Measurements from ENCODE around the gene IL12RB1. TPM values are rescaled to one million over a fixed set of nuclear protein-coding genes. Genes with fewer than 3 reads are reported as not detected.
A peak's percentile ranks its signal among the peaks of the same experiment; 100 is the strongest.

The IL12RB1 gene
- total RNA-seq, 1 donor = 0.72 TPM

DNA sequence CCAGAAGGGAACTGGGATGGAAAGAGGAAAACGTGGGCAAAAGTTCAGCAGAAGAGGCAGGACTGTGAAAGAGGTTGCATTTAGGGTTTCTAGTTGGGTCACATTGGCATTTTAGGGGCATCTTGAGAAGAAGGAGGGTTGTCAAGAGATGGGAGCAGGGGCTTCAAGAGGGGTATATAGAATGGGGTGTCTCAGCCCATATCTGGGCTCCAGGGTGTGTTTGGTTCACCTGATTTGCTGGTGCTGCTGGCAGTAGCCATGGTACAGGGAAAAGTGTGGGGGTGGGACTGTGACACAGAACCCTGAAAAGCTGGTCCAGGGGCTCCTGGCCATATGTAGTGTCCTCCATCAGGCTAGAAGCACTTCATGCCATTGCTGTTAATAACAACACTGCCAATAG, 33.4 kb upstream of the IL12RB1 start:
- TF ChIP-seq CTCF (IDR thresholded peaks at IDR 0.05; ENCODE audit: extremely low read depth, low read depth, low read length) = no peak
- Histone ChIP-seq H3K36me3 (ENCODE audit: insufficient read depth, low read length) (peaks cover 2% of the 10 kb centered on the region), H3K9me3 (ENCODE audit: low read depth, low read length) (no peaks in the 10 kb centered on the region), H3K27ac (ENCODE audit: low read depth, low read length) (no peak overlapping the region), H3K27me3 (ENCODE audit: insufficient read depth, low read length) (no peaks in the 10 kb centered on the region), H2AFZ (ENCODE audit: low read length) (no peak overlapping the region), H3K4me3 (ENCODE audit: insufficient read depth, low read length) (no peak overlapping the region), H4K20me1 (ENCODE audit: insufficient read depth, low read length) (peaks cover 21% of the 10 kb centered on the region), H3K4me1 (ENCODE audit: insufficient read depth, low read length) (peaks cover 17% of the 10 kb centered on the region), H3K79me2 (ENCODE audit: insufficient read depth, low read length) (no peaks in the 10 kb centered on the region), H3K4me2 (ENCODE audit: insufficient read depth, low read length) (no peak overlapping the region)
- DNase-seq (ENCODE audit: insufficient read length, low spot score, missing footprints) = peak; percentile 81

- peaks cover 17% of the 10 kb centered on the region for H3K4me1 ChIP-seq (ENCODE audit: insufficient read depth, low read length)
- no peak overlapping the region for H3K4me2 ChIP-seq (ENCODE audit: insufficient read depth, low read length)
- H3K36me3 ChIP-seq (ENCODE audit: insufficient read depth, low read length) = peaks cover 2% of the 10 kb centered on the region
- H3K27ac ChIP-seq (ENCODE audit: low read depth, low read length) = no peak overlapping the region
- H4K20me1 ChIP-seq (ENCODE audit: insufficient read depth, low read length) = peaks cover 22% of the 10 kb centered on the region
- no peaks in the 10 kb centered on the region for H3K9me3 ChIP-seq (ENCODE audit: low read depth, low read length)
- H3K27me3 ChIP-seq (ENCODE audit: insufficient read depth, low read length) = no peaks in the 10 kb centered on the region
- no peak overlapping the region for H2AFZ ChIP-seq (ENCODE audit: low read length)
- H3K4me3 ChIP-seq (ENCODE audit: insufficient read depth, low read length) = no peak overlapping the region
- no peaks in the 10 kb centered on the region for H3K79me2 ChIP-seq (ENCODE audit: insufficient read depth, low read length)
- no peak for TF ChIP-seq CTCF (IDR thresholded peaks at IDR 0.05; ENCODE audit: extremely low read depth, low read depth, low read length)
- peak; percentile 74 for DNase-seq (ENCODE audit: insufficient read length, low spot score, missing footprints)
Observed at GRCh38 chr19:18119717-18120105, 33.0 kb upstream of the IL12RB1 start.

- TF ChIP-seq CTCF (IDR thresholded peaks at IDR 0.05; ENCODE audit: extremely low read depth, low read depth, low read length) = no peak
- Histone ChIP-seq H4K20me1 (ENCODE audit: insufficient read depth, low read length) (peaks cover 22% of the 10 kb centered on the region), H3K4me1 (ENCODE audit: insufficient read depth, low read length) (peaks cover 17% of the 10 kb centered on the region), H3K27ac (ENCODE audit: low read depth, low read length) (no peak overlapping the region), H3K4me3 (ENCODE audit: insufficient read depth, low read length) (no peak overlapping the region), H3K36me3 (ENCODE audit: insufficient read depth, low read length) (peaks cover 2% of the 10 kb centered on the region), H3K9me3 (ENCODE audit: low read depth, low read length) (no peaks in the 10 kb centered on the region), H3K79me2 (ENCODE audit: insufficient read depth, low read length) (no peaks in the 10 kb centered on the region), H3K4me2 (ENCODE audit: insufficient read depth, low read length) (peak overlapping the region; percentile 77), H2AFZ (ENCODE audit: low read length) (no peak overlapping the region), H3K27me3 (ENCODE audit: insufficient read depth, low read length) (no peaks in the 10 kb centered on the region)
- peak; percentile 87 for DNase-seq (ENCODE audit: insufficient read length, low spot score, missing footprints)
Observed at GRCh38 chr19:18119013-18119716, 32.4 kb upstream of the IL12RB1 start.

DNA sequence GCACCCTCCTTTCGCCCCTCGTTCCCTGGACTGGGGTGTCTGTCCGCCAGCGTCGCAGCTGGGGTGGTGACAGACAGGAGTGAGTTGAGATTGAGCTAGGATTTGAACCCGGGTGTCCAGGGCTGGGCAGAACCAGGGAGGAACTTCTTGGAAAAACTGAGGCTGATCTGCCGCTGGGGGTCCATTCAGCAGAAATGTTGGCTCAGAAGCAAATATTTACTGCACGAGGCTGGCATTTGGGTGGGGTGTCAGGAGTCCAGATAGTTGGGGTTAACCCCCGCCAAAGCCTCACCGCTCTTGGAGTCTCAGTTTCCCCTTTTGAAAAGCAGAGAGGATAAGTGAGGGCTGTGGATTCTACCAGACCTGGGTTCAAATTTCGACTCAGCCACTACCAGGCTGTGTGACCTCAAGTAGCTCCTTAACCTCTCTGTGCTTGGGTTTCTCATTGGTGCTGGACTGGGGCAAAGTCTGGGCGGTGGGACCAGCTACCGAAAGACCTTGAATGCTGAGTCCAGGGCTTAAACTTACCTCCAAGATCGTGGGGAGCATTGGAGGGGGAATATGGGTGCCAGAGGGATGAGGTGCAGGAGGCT, 31.8 kb upstream of the IL12RB1 start:
- Histone ChIP-seq H4K20me1 (ENCODE audit: insufficient read depth, low read length) (peaks cover 22% of the 10 kb centered on the region), H3K4me3 (ENCODE audit: insufficient read depth, low read length) (peak overlapping the region; percentile 77), H3K27ac (ENCODE audit: low read depth, low read length) (no peak overlapping the region), H3K79me2 (ENCODE audit: insufficient read depth, low read length) (no peaks in the 10 kb centered on the region), H3K4me1 (ENCODE audit: insufficient read depth, low read length) (peaks cover 17% of the 10 kb centered on the region), H2AFZ (ENCODE audit: low read length) (peak overlapping the region; percentile 17), H3K36me3 (ENCODE audit: insufficient read depth, low read length) (peaks cover 2% of the 10 kb centered on the region), H3K9me3 (ENCODE audit: low read depth, low read length) (no peaks in the 10 kb centered on the region), H3K27me3 (ENCODE audit: insufficient read depth, low read length) (no peaks in the 10 kb centered on the region), H3K4me2 (ENCODE audit: insufficient read depth, low read length) (peak overlapping the region; percentile 77)
- no peak for TF ChIP-seq CTCF (IDR thresholded peaks at IDR 0.05; ENCODE audit: extremely low read depth, low read depth, low read length)
- DNase-seq (ENCODE audit: insufficient read length, low spot score, missing footprints) = peak; percentile 83

All from osteoblast (primary cell).